ENCODE measurements around the gene FOXRED1. TPM values are rescaled to one million over a fixed set of nuclear protein-coding genes. Genes with fewer than 3 reads are reported as not detected.

The FOXRED1 gene
- total and polyA plus RNA-seq, 9 of the 15 experiments (the other 6 are each of a cell fraction or from before 2014, with no cell fraction given) = 14.1 to 94.4 (median 53.1) TPM

GRCh38 chr11:126297004-126297403 is 28.1 kb downstream of the FOXRED1 start:
- in situ Hi-C loops (cut with MboI) = no loop called here
- ATAC-seq (peak; percentile 64), FAIRE-seq (no peak), DNase-seq (ENCODE audit: extremely low read depth in 1 of 4, low spot score in 3 of 4) (no peak)
- Histone ChIP-seq H3K4me3 (no peak overlapping the region), H3K27ac (ENCODE audit: extremely low read depth, low read depth, low read length) (no peak overlapping the region), H3K79me2 (ENCODE audit: control insufficient read depth, insufficient read depth, low read length) (no peaks in the 10 kb centered on the region), H3K9me3 (replicated peaks; ENCODE audit: control insufficient read depth, insufficient read depth, low read depth, low read length) (no peaks in the 10 kb centered on the region), H3K4me1 (replicated peaks in 1 of 2; ENCODE audit: control insufficient read depth in 2 of 2, insufficient read depth in 2 of 2, low read length in 2 of 2) (no peaks in the 10 kb centered on the region; a peak in 1 of 5 replicates), H4K20me1 (replicated peaks; ENCODE audit: control insufficient read depth, insufficient read depth, low read length) (no peaks in the 10 kb centered on the region), H3K9me1 (ENCODE audit: control insufficient read depth, insufficient read depth, low read length) (no peaks in the 10 kb centered on the region), H3K36me3 (ENCODE audit: control insufficient read depth, insufficient read depth, low read length) (0 out of 3 replicates have a peak, but pooled peaks cover 13% of the 10 kb centered on the region), H3K27me3 (ENCODE audit: control insufficient read depth in 2 of 2, insufficient read depth in 2 of 2, low read length in 2 of 2) (no peaks in the 10 kb centered on the region), H3K4me2 (ENCODE audit: insufficient read depth, low read length) (no peak overlapping the region), H2AFZ (ENCODE audit: low read depth, low read length) (no peak overlapping the region), H3K9ac (ENCODE audit: insufficient read depth in 1 of 2, low read depth in 2 of 2, low read length in 2 of 2) (no peak overlapping the region)
- ChIA-PET CTCF (ENCODE audit: low intra/inter-chr PET ratio) (no interaction called here), POLR2A (no interaction called here)
- intact Hi-C loops (cut with micrococcal nuclease) = no loop called here
- BruUV-seq (replicated peaks) = no TSS peak
- WGBS (ENCODE audit: insufficient coverage, low coverage, missing lambda C conversion rate) = 25% methylated on average over 2 of the region's 2 CpGs
- TF ChIP-seq CREB1 (IDR thresholded peaks at IDR 0.05) = peak; percentile 50; the same call in 1 of the 2 replicates
- no peak for TF ChIP-seq CREB1 (CRISPR knock-in tag; IDR thresholded peaks at IDR 0.05)
- TF ChIP-seq PBX2 (CRISPR knock-in tag; IDR thresholded peaks at IDR 0.05; ENCODE audit: low read depth) = no peak
- TF ChIP-seq PBX2 (tag; conservative IDR thresholded peaks at IDR 0.05; ENCODE audit: low read depth) = no peak
- no peak for TF ChIP-seq ZNF699 (CRISPR knock-in tag; IDR thresholded peaks at IDR 0.05; ENCODE audit: insufficient replicate concordance)
- TF ChIP-seq CTBP1 (IDR thresholded peaks at IDR 0.05; ENCODE audit: borderline replicate concordance) = no peak
- no peak for TF ChIP-seq HDAC2 (IDR thresholded peaks at IDR 0.05)
- no peak for TF ChIP-seq TCFL5 (CRISPR knock-in tag; conservative IDR thresholded peaks at IDR 0.05)
- TF ChIP-seq PTTG1 (tag; IDR thresholded peaks at IDR 0.05; ENCODE audit: low read depth) = no peak
- no peak for TF ChIP-seq ZNF407 (IDR thresholded peaks at IDR 0.05; ENCODE audit: low read depth)
- TF ChIP-seq CREM (IDR thresholded peaks at IDR 0.05; ENCODE audit: low read depth) = 0 out of 2 replicates have a peak, but pooled peaks have one; percentile 9
- TF ChIP-seq GABPB1 (CRISPR knock-in tag; IDR thresholded peaks at IDR 0.05) = no peak

All from K562 (cell line).